ENCODE data around the gene PTK6.

PTK6 gene

GRCh38 chr20:63582382-63583063 is 45.3 kb upstream of the PTK6 start:
- no peak overlapping the region for H3K27ac ChIP-seq (ENCODE audit: low read length)
- no peaks in the 10 kb centered on the region for H4K20me1 ChIP-seq (ENCODE audit: insufficient read depth, low read length)
- DNase-seq, result no peak
- TF ChIP-seq CTCF (IDR thresholded peaks at IDR 0.05; ENCODE audit: low read length) (no peak), EZH2 (optimal IDR thresholded peaks at IDR 0.05; ENCODE audit: low read depth, low read length) (no peak), EZH2phosphoT487 (IDR thresholded peaks at IDR 0.05; ENCODE audit: low read length) (no peak)
- no peaks in the 10 kb centered on the region for H3K9me3 ChIP-seq (replicated peaks; ENCODE audit: insufficient read depth, low read length)
- no peaks in the 10 kb centered on the region for H3K9me2 ChIP-seq (replicated peaks; ENCODE audit: insufficient read depth, low read length)
- H3K4me3 ChIP-seq (ENCODE audit: low read length), result no peak overlapping the region
- no peaks in the 10 kb centered on the region for H3K79me2 ChIP-seq (ENCODE audit: low read length)
- H2AFZ ChIP-seq (ENCODE audit: low read length), result no peak overlapping the region
- H3K4me1 ChIP-seq (ENCODE audit: low read length), result no peaks in the 10 kb centered on the region
- no peaks in the 10 kb centered on the region for H3K36me3 ChIP-seq (replicated peaks; ENCODE audit: insufficient read depth, low read length)
- H3K9ac ChIP-seq (ENCODE audit: low read length), result no peak overlapping the region
- H3F3A ChIP-seq (ENCODE audit: insufficient read depth, low read length), result no peaks in the 10 kb centered on the region
- H3K27me3 ChIP-seq (replicated peaks; ENCODE audit: insufficient read depth, low read length), result peaks cover 63% of the 10 kb centered on the region
- H3K4me2 ChIP-seq (ENCODE audit: low read depth, low read length), result no peak overlapping the region

GRCh38 chr20:63580796-63581461 is 43.8 kb upstream of the PTK6 start:
- Histone ChIP-seq H3K9me2 (replicated peaks; ENCODE audit: insufficient read depth, low read length) (no peaks in the 10 kb centered on the region), H3K9me3 (replicated peaks; ENCODE audit: insufficient read depth, low read length) (no peaks in the 10 kb centered on the region), H3K4me3 (ENCODE audit: low read length) (no peak overlapping the region), H4K20me1 (ENCODE audit: insufficient read depth, low read length) (no peaks in the 10 kb centered on the region), H3K27ac (ENCODE audit: low read length) (no peak overlapping the region), H3K4me1 (ENCODE audit: low read length) (no peaks in the 10 kb centered on the region), H3K4me2 (ENCODE audit: low read depth, low read length) (no peak overlapping the region), H2AFZ (ENCODE audit: low read length) (no peak overlapping the region), H3K9ac (ENCODE audit: low read length) (no peak overlapping the region), H3K79me2 (ENCODE audit: low read length) (no peaks in the 10 kb centered on the region), H3K36me3 (replicated peaks; ENCODE audit: insufficient read depth, low read length) (no peaks in the 10 kb centered on the region), H3K27me3 (replicated peaks; ENCODE audit: insufficient read depth, low read length) (peaks cover 74% of the 10 kb centered on the region), H3F3A (ENCODE audit: insufficient read depth, low read length) (no peaks in the 10 kb centered on the region)
- DNase-seq, result peak; percentile 56
- no peak for TF ChIP-seq EZH2phosphoT487 (IDR thresholded peaks at IDR 0.05; ENCODE audit: low read length)
- TF ChIP-seq CTCF (IDR thresholded peaks at IDR 0.05; ENCODE audit: low read length), result peak; percentile 45
- TF ChIP-seq EZH2 (optimal IDR thresholded peaks at IDR 0.05; ENCODE audit: low read depth, low read length), result no peak

- Histone ChIP-seq H3K4me3 (ENCODE audit: low read length) (no peak overlapping the region), H4K20me1 (ENCODE audit: insufficient read depth, low read length) (no peaks in the 10 kb centered on the region), H3K9me2 (replicated peaks; ENCODE audit: insufficient read depth, low read length) (no peaks in the 10 kb centered on the region), H3K9ac (ENCODE audit: low read length) (no peak overlapping the region), H3K36me3 (replicated peaks; ENCODE audit: insufficient read depth, low read length) (no peaks in the 10 kb centered on the region), H3F3A (ENCODE audit: insufficient read depth, low read length) (no peaks in the 10 kb centered on the region), H2AFZ (ENCODE audit: low read length) (no peak overlapping the region), H3K9me3 (replicated peaks; ENCODE audit: insufficient read depth, low read length) (no peaks in the 10 kb centered on the region), H3K4me2 (ENCODE audit: low read depth, low read length) (no peak overlapping the region), H3K79me2 (ENCODE audit: low read length) (no peaks in the 10 kb centered on the region), H3K27ac (ENCODE audit: low read length) (no peak overlapping the region), H3K27me3 (replicated peaks; ENCODE audit: insufficient read depth, low read length) (peaks cover 83% of the 10 kb centered on the region), H3K4me1 (ENCODE audit: low read length) (peaks cover 5% of the 10 kb centered on the region; the same call in 1 of the 2 replicates)
- TF ChIP-seq CTCF (IDR thresholded peaks at IDR 0.05; ENCODE audit: low read length), result no peak
- TF ChIP-seq EZH2phosphoT487 (IDR thresholded peaks at IDR 0.05; ENCODE audit: low read length), result no peak
- no peak for TF ChIP-seq EZH2 (optimal IDR thresholded peaks at IDR 0.05; ENCODE audit: low read depth, low read length)
- DNase-seq, result no peak
Observed at GRCh38 chr20:63579017-63579694, 42.0 kb upstream of the PTK6 start.

All from MM.1S (cell line).